Measurements from ENCODE around the gene ADCY4.

The ADCY4 gene

GRCh38 chr14:24292118-24292807 lies 42.6 kb downstream of the ADCY4 start:
- TF ChIP-seq CTCF (conservative IDR thresholded peaks at IDR 0.05) = no peak
- TF ChIP-seq ZFX (IDR thresholded peaks at IDR 0.05) = no peak
- no peak overlapping the region for H3K27ac ChIP-seq

- H3K27ac ChIP-seq = no peak overlapping the region
- TF ChIP-seq ZFX (IDR thresholded peaks at IDR 0.05) = no peak
- TF ChIP-seq CTCF (conservative IDR thresholded peaks at IDR 0.05) = no peak
Observed at GRCh38 chr14:24291446-24292117, 43.3 kb downstream of the ADCY4 start.

- H3K27ac ChIP-seq = no peak overlapping the region
- TF ChIP-seq CTCF (conservative IDR thresholded peaks at IDR 0.05) (no peak), ZFX (IDR thresholded peaks at IDR 0.05) (no peak)
Observed at GRCh38 chr14:24290746-24291145, 44.1 kb downstream of the ADCY4 start.

- H3K27ac ChIP-seq = no peak overlapping the region
- TF ChIP-seq CTCF (conservative IDR thresholded peaks at IDR 0.05) (no peak), ZFX (IDR thresholded peaks at IDR 0.05) (no peak)
Observed at GRCh38 chr14:24289649-24290280, 45.1 kb downstream of the ADCY4 start.

GRCh38 chr14:24286996-24287395 lies 47.9 kb downstream of the ADCY4 start:
- TF ChIP-seq ZFX (IDR thresholded peaks at IDR 0.05) = no peak
- H3K27ac ChIP-seq = no peak overlapping the region

- H3K27ac ChIP-seq = no peak overlapping the region
- TF ChIP-seq ZFX (IDR thresholded peaks at IDR 0.05) (no peak), CTCF (conservative IDR thresholded peaks at IDR 0.05) (no peak)
Observed at GRCh38 chr14:24285351-24285750, 49.5 kb downstream of the ADCY4 start.

GRCh38 chr14:24284501-24285035 lies 50.3 kb downstream of the ADCY4 start:
- TF ChIP-seq CTCF (conservative IDR thresholded peaks at IDR 0.05) = no peak
- no peak for TF ChIP-seq ZFX (IDR thresholded peaks at IDR 0.05)
- no peak overlapping the region for H3K27ac ChIP-seq
